Mesendoderm (in vitro differentiated cells): ENCODE measurements around the gene LRRC23.

ENCODE experiments used
- DNase-seq: peaks from one replicate; pipeline ENCODE4 v3.0.0; 2013
- H2AK5ac ChIP-seq: 2 replicates; pipeline ENCODE4 v1.6.1; 2013; ENCODE audit warnings: low read length, inconsistent platforms
- H2BK120ac ChIP-seq: 2 replicates; pipeline ENCODE4 v1.6.1; 2013; ENCODE audit warnings: low read depth, mild to moderate bottlenecking, low read length, moderate library complexity, mixed read lengths
- H2BK15ac ChIP-seq: replicated peaks from 2 replicates; pipeline ENCODE4 v1.6.1; 2013; ENCODE audit warnings: low read depth, mild to moderate bottlenecking, moderate library complexity
- H2BK5ac ChIP-seq: 2 replicates; pipeline ENCODE4 v1.6.1; 2013; ENCODE audit warnings: low read length, inconsistent platforms
- H3K18ac ChIP-seq: 2 replicates; pipeline ENCODE4 v1.6.1; 2013; ENCODE audit warnings: mild to moderate bottlenecking, low read length, mixed read lengths
- H3K23ac ChIP-seq: one replicate; pipeline ENCODE4 v1.6.1; 2013; ENCODE audit warnings: low read length
- H3K27ac ChIP-seq: 2 replicates; pipeline ENCODE4 v1.5.1; 2013; ENCODE audit warnings: low read depth, mild to moderate bottlenecking, inconsistent platforms, low read length, moderate library complexity
- H3K27me3 ChIP-seq: 2 replicates; pipeline ENCODE4 v1.6.1; 2013; ENCODE audit warnings: low read length, control low read depth, mild to moderate bottlenecking, inconsistent platforms; ENCODE audit not compliant: insufficient read depth, poor library complexity
- H3K36me3 ChIP-seq: 2 replicates; pipeline ENCODE4 v1.6.1; 2013; ENCODE audit warnings: low read length, inconsistent platforms; ENCODE audit not compliant: control insufficient read depth, insufficient read depth
- H3K4ac ChIP-seq: one replicate; pipeline ENCODE4 v1.6.1; 2013; ENCODE audit warnings: low read depth, mild to moderate bottlenecking, low read length, moderate library complexity
- H3K4me1 ChIP-seq: 2 replicates; pipeline ENCODE4 v1.6.1; 2013; ENCODE audit warnings: low read depth, low read length, inconsistent platforms; ENCODE audit not compliant: control insufficient read depth
- H3K4me2 ChIP-seq: 2 replicates; pipeline ENCODE4 v1.6.1; 2013; ENCODE audit warnings: low read length
- H3K4me3 ChIP-seq: 2 replicates; pipeline ENCODE4 v1.5.1; 2013; ENCODE audit warnings: mild to moderate bottlenecking, low read length
- H3K56ac ChIP-seq: one replicate; pipeline ENCODE4 v1.6.1; 2013; ENCODE audit warnings: low read length
- H3K79me1 ChIP-seq: 2 replicates; pipeline ENCODE4 v1.6.1; 2013; ENCODE audit warnings: low read length, inconsistent platforms
- H3K79me2 ChIP-seq: 2 replicates; pipeline ENCODE4 v1.6.1; 2013; ENCODE audit warnings: mild to moderate bottlenecking, low read length; ENCODE audit not compliant: control insufficient read depth, insufficient read depth
- H3K9ac ChIP-seq: 2 replicates; pipeline ENCODE4 v1.6.1; 2013; ENCODE audit warnings: low read length, inconsistent platforms
- H4K5ac ChIP-seq: one replicate; pipeline ENCODE4 v1.6.1; 2013; ENCODE audit warnings: low read length
- H4K8ac ChIP-seq: one replicate; pipeline ENCODE4 v1.6.1; 2013; ENCODE audit warnings: low read depth, mild to moderate bottlenecking, control low read depth, low read length, moderate library complexity
- WGBS: extraction: QIAGEN DNeasy Blood & Tissue Kit; methylation state at CpG from one replicate; pipeline ENCODE4 v1.1.7; 2013; ENCODE audit warnings: low lambda C conversion rate, missing lambda C conversion rate; ENCODE audit not compliant: insufficient coverage; ENCODE audit errors: extremely low coverage; 5-methylcytosine and 5-hydroxymethylcytosine counted together

Gene LRRC23

DNA sequence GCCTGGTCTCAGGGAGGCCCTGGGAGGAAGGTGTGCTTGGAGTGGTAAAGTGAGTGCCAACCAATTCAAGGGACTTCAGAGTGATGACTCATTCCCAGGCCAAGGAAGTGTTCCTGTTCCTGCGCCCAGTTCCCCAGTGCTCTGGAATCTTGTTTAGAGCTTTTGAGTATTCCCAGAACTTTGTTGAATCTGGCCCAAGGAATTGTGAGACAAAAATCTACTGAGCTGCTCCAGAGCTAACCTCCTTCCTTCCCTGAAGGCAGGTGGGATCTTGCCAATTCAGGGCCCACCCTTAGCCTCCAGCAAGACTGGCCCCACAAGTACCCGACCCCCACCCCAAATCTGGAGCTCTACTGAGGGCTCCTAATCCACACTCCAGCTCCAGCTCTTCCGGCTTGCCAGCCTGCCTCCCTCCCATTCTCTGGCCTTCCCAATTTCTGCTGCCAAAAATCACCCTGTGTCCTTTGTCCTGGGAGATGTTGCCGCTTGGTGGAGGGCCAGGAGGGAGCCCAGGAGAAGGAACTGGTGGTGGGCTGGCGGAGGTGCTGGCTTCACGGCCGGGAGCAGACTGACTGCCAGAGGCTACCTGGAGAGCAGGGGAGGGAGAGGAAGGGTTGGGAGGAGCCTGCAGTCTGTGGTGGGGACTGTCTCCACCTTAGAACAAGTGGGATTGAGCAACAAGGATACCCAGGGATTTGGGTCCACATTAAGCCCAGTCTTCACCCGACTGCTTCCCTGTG lies 21.1 kb downstream of the LRRC23 start:
- Histone ChIP-seq H3K79me2 (peaks cover 21% of the 10 kb centered on the region), H3K79me1 (peaks cover 4% of the 10 kb centered on the region), H2AK5ac (peak overlapping the region; percentile 91), H3K27me3 (no peaks in the 10 kb centered on the region), H3K23ac (peak overlapping the region; percentile 97), H3K36me3 (no peaks in the 10 kb centered on the region), H3K4ac (peak overlapping the region; percentile 44), H2BK5ac (peak overlapping the region; percentile 89), H2BK15ac (no peak overlapping the region), H4K5ac (no peak overlapping the region), H3K9ac (peak overlapping the region; percentile 92), H3K4me1 (peaks cover 19% of the 10 kb centered on the region), H3K4me2 (peak overlapping the region; percentile 79), H4K8ac (no peak overlapping the region), H3K4me3 (peak overlapping the region; percentile 32), H2BK120ac (no peak overlapping the region), H3K27ac (peak overlapping the region; percentile 94), H3K56ac (peak overlapping the region; percentile 96), H3K18ac (peak overlapping the region; percentile 19)
- WGBS: no CpG with 5 or more reads among the region's 8 CpGs
- peak; percentile 96 for DNase-seq

DNA sequence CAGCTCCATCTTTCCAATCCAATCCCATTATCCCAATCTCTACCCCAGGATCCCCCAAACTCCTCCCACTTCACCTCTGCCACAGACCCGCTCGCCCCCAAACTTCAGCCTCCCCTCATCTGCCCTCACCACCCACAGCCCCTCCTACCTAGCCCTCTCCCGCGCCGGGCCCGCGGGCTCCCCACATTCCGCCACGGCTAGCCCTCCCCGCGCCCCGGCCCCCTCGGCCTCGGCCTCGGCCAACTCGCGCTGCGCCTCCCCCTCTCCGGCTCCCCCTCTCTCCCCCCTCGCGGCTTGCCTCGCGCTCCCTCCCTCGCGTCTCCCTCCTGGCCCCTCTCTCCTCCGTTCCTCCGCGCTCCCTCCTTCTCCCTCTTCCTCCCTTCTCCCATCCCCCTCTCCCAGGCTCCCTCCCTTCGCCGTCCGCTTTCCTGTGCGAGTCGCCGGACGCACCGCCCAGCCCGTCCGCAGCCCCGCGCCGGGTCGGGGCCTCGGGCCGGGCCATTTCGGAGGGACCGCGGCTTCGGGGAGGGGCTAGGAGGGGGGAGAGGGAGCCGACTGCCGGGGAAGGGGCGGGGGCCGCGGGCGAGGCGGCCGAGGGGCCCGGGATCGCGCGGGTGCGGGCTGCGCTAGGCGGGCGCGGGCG lies 22.9 kb downstream of the LRRC23 start, which contains the start of gene ATN1:
ATN1 (plus strand) TSS at position 581 of the 643 bp plus-strand sequence. CDS start 6,043 bp downstream, outside the sequence.
- H2BK15ac ChIP-seq: peak within 1 kb of the TSS; percentile 28
- H4K8ac ChIP-seq: peak within 1 kb of the TSS; percentile 90
- peak within 1 kb of the TSS; percentile 82 for H2AK5ac ChIP-seq
- H3K23ac ChIP-seq: peak within 1 kb of the TSS; percentile 68
- peak within 1 kb of the TSS; percentile 95 for H3K4me3 ChIP-seq
- peak within 1 kb of the TSS; percentile 94 for H3K27ac ChIP-seq
- H4K5ac ChIP-seq: no peak within 1 kb of the TSS
- H3K79me1 ChIP-seq: peaks cover 9% of the 10 kb centered on the region
- peaks cover 34% of the 10 kb centered on the region for H3K79me2 ChIP-seq
- peak; percentile 93 for DNase-seq
- no CpG with 5 or more reads among the region's 66 CpGs for WGBS
- peaks cover 1% of the 10 kb centered on the region for H3K36me3 ChIP-seq
- H3K56ac ChIP-seq: peak within 1 kb of the TSS; percentile 98
- peak within 1 kb of the TSS; percentile 100 for H3K4ac ChIP-seq
- peak within 1 kb of the TSS; percentile 74 for H2BK5ac ChIP-seq
- H3K9ac ChIP-seq: peak within 1 kb of the TSS; percentile 96
- H2BK120ac ChIP-seq: peak within 1 kb of the TSS; percentile 99
- H3K4me2 ChIP-seq: peak within 1 kb of the TSS; percentile 98
- peak within 1 kb of the TSS; percentile 99 for H3K18ac ChIP-seq
- H3K4me1 ChIP-seq: peaks cover 19% of the 10 kb centered on the region
- no peaks in the 10 kb centered on the region for H3K27me3 ChIP-seq

GRCh38 chr12:6928022-6928702 lies 23.5 kb downstream of the LRRC23 start:
- Histone ChIP-seq H2BK5ac (peak overlapping the region; percentile 54), H3K79me1 (peaks cover 12% of the 10 kb centered on the region), H3K56ac (peak overlapping the region; percentile 98), H4K5ac (no peak overlapping the region), H4K8ac (peak overlapping the region; percentile 90), H3K27ac (peak overlapping the region; percentile 57), H3K23ac (no peak overlapping the region), H2AK5ac (peak overlapping the region; percentile 22), H3K27me3 (no peaks in the 10 kb centered on the region), H2BK120ac (peak overlapping the region; percentile 99), H3K4me2 (peak overlapping the region; percentile 98), H3K9ac (peak overlapping the region; percentile 96), H3K79me2 (peaks cover 38% of the 10 kb centered on the region), H2BK15ac (no peak overlapping the region), H3K18ac (peak overlapping the region; percentile 99), H3K4me3 (peak overlapping the region; percentile 95), H3K36me3 (peaks cover 3% of the 10 kb centered on the region), H3K4me1 (peaks cover 19% of the 10 kb centered on the region), H3K4ac (peak overlapping the region; percentile 100)
- no peak for DNase-seq
- WGBS: no CpG with 5 or more reads among the region's 79 CpGs

GRCh38 chr12:6928703-6929407 lies 24.2 kb downstream of the LRRC23 start:
- H3K27ac ChIP-seq: peak overlapping the region; percentile 53
- no CpG with 5 or more reads among the region's 19 CpGs for WGBS

More at GRCh38 chr12:6928703-6929407, 24.2 kb downstream of the LRRC23 start:
- Histone ChIP-seq H3K79me1 (peaks cover 15% of the 10 kb centered on the region), H3K4me2 (peak overlapping the region; percentile 98), H4K8ac (no peak overlapping the region), H4K5ac (no peak overlapping the region), H2BK5ac (peak overlapping the region; percentile 54), H3K4me3 (peak overlapping the region; percentile 95), H3K27me3 (no peaks in the 10 kb centered on the region), H3K4me1 (peaks cover 19% of the 10 kb centered on the region), H2BK120ac (peak overlapping the region; percentile 99), H2AK5ac (peak overlapping the region; percentile 61), H2BK15ac (no peak overlapping the region), H3K18ac (peak overlapping the region; percentile 99), H3K36me3 (peaks cover 3% of the 10 kb centered on the region), H3K79me2 (peaks cover 41% of the 10 kb centered on the region), H3K4ac (peak overlapping the region; percentile 100), H3K56ac (peak overlapping the region; percentile 98), H3K23ac (peak overlapping the region; percentile 68), H3K9ac (peak overlapping the region; percentile 96)
- DNase-seq: peak; percentile 23
